Measurements from ENCODE around the gene MBD3. TPM values are rescaled to one million over a fixed set of nuclear protein-coding genes. Genes with fewer than 3 reads are reported as not detected.
A peak's percentile ranks its signal among the peaks of the same experiment; 100 is the strongest.

Gene MBD3
- total RNA-seq, 2 experiments from 2014 or later: 34.3 to 35.2 TPM

GRCh38 chr19:1626417-1627010, 33.8 kb upstream of the MBD3 start:
- ChIA-PET POLR2A (no interaction called here), CTCF (no interaction called here)
- H3K36me3 Mint-ChIP-seq (ENCODE audit: low read depth): peaks cover 19% of the 10 kb centered on the region
- TF ChIP-seq, protein P1, sequence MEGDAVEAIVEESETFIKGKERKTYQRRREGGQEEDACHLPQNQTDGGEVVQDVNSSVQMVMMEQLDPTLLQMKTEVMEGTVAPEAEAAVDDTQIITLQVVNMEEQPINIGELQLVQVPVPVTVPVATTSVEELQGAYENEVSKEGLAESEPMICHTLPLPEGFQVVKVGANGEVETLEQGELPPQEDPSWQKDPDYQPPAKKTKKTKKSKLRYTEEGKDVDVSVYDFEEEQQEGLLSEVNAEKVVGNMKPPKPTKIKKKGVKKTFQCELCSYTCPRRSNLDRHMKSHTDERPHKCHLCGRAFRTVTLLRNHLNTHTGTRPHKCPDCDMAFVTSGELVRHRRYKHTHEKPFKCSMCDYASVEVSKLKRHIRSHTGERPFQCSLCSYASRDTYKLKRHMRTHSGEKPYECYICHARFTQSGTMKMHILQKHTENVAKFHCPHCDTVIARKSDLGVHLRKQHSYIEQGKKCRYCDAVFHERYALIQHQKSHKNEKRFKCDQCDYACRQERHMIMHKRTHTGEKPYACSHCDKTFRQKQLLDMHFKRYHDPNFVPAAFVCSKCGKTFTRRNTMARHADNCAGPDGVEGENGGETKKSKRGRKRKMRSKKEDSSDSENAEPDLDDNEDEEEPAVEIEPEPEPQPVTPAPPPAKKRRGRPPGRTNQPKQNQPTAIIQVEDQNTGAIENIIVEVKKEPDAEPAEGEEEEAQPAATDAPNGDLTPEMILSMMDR (IDR thresholded peaks at IDR 0.05): no peak
- H3K27ac Mint-ChIP-seq: no peak overlapping the region
- ATAC-seq (ENCODE audit: poor library complexity): no peak
- intact Hi-C loops (cut with DNase I, micrococcal nuclease): no loop called here
- peaks cover 0 to 3% of the 10 kb centered on the region in 2 experiments for H3K9me3 ChIP-seq (ENCODE audit: control insufficient read depth in 1 of 2, insufficient read depth in 1 of 2, low read length in 2 of 2)
- no peaks in the 10 kb centered on the region for H3K27me3 Mint-ChIP-seq
- no peaks in the 10 kb centered on the region for H3K9me3 Mint-ChIP-seq
- DNase-seq: no peak
- peaks cover 19% of the 10 kb centered on the region for H3K36me3 ChIP-seq (ENCODE audit: insufficient read depth, low read length)
- H3K4me1 Mint-ChIP-seq (ENCODE audit: low read depth): peaks cover 7% of the 10 kb centered on the region
- H3K4me1 ChIP-seq (ENCODE audit: insufficient read depth, low read length): no peaks in the 10 kb centered on the region
- no peak overlapping the region for H3K4me3 Mint-ChIP-seq
- H3K27ac ChIP-seq (ENCODE audit: low read depth in 1 of 2, low read length in 2 of 2): no peak overlapping the region
- H3K4me3 ChIP-seq (ENCODE audit: low read length): no peak overlapping the region
- H3K27me3 ChIP-seq (ENCODE audit: control insufficient read depth in 1 of 2, insufficient read depth in 2 of 2, low read length in 2 of 2): no peaks in the 10 kb centered on the region

GRCh38 chr19:1624458-1624857, 31.8 kb upstream of the MBD3 start:
- no peaks in the 10 kb centered on the region for H3K9me3 Mint-ChIP-seq
- H3K27ac Mint-ChIP-seq: no peak overlapping the region
- Histone ChIP-seq H3K4me1 (ENCODE audit: insufficient read depth, low read length) (no peaks in the 10 kb centered on the region), H3K36me3 (ENCODE audit: insufficient read depth, low read length) (peaks cover 30% of the 10 kb centered on the region), H3K27me3 (ENCODE audit: control insufficient read depth in 1 of 2, insufficient read depth in 2 of 2, low read length in 2 of 2) (no peaks in the 10 kb centered on the region), H3K4me3 (ENCODE audit: low read length) (no peak overlapping the region), H3K27ac (ENCODE audit: low read depth in 1 of 2, low read length in 2 of 2) (no peak overlapping the region), H3K9me3 (ENCODE audit: control insufficient read depth in 1 of 2, insufficient read depth in 1 of 2, low read length in 2 of 2) (peaks cover 0 to 3% of the 10 kb centered on the region in 2 experiments)
- CTCF ChIA-PET: interaction anchor here (1.2 kb wide), 2 partner anchors 15 to 27 kb away, joined by 3 read pairs; no protein-coding TSS in a partner anchor
- H3K4me1 Mint-ChIP-seq (ENCODE audit: low read depth): peaks cover 7% of the 10 kb centered on the region
- no peak overlapping the region for H3K4me3 Mint-ChIP-seq
- no peaks in the 10 kb centered on the region for H3K27me3 Mint-ChIP-seq
- peak; percentile 23 to 72 (median 44) for DNase-seq
- intact Hi-C loops (cut with DNase I, micrococcal nuclease): loop anchor here in 1 of 2 experiments (5.0 kb wide), 1 partner anchor 48 kb away; no protein-coding TSS in a partner anchor
- TF ChIP-seq, protein P1 (IDR thresholded peaks at IDR 0.05): peak; percentile 51
- POLR2A ChIA-PET: interaction anchor here (0.6 kb wide), 1 partner anchor 20 kb away, joined by 4 read pairs; no protein-coding TSS in a partner anchor
- peaks cover 19% of the 10 kb centered on the region for H3K36me3 Mint-ChIP-seq (ENCODE audit: low read depth)
- peak; percentile 94 for ATAC-seq (ENCODE audit: poor library complexity)

GRCh38 chr19:1622541-1622940, 29.9 kb upstream of the MBD3 start:
- DNase-seq (no peak), ATAC-seq (ENCODE audit: poor library complexity) (no peak)
- Histone ChIP-seq H3K27me3 (ENCODE audit: control insufficient read depth in 1 of 2, insufficient read depth in 2 of 2, low read length in 2 of 2) (no peaks in the 10 kb centered on the region), H3K4me1 (ENCODE audit: insufficient read depth, low read length) (peaks cover 6% of the 10 kb centered on the region), H3K4me3 (ENCODE audit: low read length) (no peak overlapping the region), H3K36me3 (ENCODE audit: insufficient read depth, low read length) (peaks cover 31% of the 10 kb centered on the region), H3K9me3 (ENCODE audit: control insufficient read depth in 1 of 2, insufficient read depth in 1 of 2, low read length in 2 of 2) (no peaks in the 10 kb centered on the region), H3K27ac (ENCODE audit: low read depth in 1 of 2, low read length in 2 of 2) (no peak overlapping the region)
- Mint-ChIP-seq H3K9me3 (no peaks in the 10 kb centered on the region), H3K4me3 (no peak overlapping the region), H3K4me1 (ENCODE audit: low read depth) (peaks cover 14% of the 10 kb centered on the region), H3K36me3 (ENCODE audit: low read depth) (peaks cover 27% of the 10 kb centered on the region), H3K27ac (peak overlapping the region; percentile 30), H3K27me3 (no peaks in the 10 kb centered on the region)
- intact Hi-C loops (cut with DNase I, micrococcal nuclease): loop anchor here in 1 of 2 experiments (5.0 kb wide), 1 partner anchor 50 kb away; no protein-coding TSS in a partner anchor
- ChIA-PET POLR2A (no interaction called here), CTCF (no interaction called here)
- TF ChIP-seq, protein P1 (IDR thresholded peaks at IDR 0.05): no peak
